Fibroblast of skin of left quadriceps (primary cell): ENCODE measurements around the gene GRIP1.

ENCODE experiments used
- DNase-seq, 2 experiments: peaks; one replicate each; pipeline ENCODE4 v3.0.0-alpha.2; 2013; ENCODE audit warnings: low read depth in 2 of 2

GRIP1 gene

DNA sequence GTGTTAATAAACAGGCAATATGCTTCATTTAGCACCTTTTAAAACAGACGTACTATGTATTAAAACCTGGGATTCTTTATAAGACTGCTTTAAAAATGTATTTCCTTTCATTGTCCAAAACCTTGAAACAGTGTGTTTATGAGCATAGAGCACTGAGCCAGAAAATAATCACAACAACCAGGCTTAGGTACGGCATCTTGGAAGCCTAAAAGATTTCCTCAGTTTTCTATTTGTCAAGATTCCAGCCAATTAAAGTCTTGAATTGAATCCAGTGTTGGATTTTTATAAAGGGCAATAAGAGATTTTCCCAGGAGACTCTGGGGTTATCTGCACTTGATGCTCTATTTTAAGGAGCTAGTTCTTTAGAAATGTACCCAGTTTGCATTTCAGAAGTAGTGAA lies 80.3 kb downstream of the GRIP1 start:
- no peak for DNase-seq

DNA sequence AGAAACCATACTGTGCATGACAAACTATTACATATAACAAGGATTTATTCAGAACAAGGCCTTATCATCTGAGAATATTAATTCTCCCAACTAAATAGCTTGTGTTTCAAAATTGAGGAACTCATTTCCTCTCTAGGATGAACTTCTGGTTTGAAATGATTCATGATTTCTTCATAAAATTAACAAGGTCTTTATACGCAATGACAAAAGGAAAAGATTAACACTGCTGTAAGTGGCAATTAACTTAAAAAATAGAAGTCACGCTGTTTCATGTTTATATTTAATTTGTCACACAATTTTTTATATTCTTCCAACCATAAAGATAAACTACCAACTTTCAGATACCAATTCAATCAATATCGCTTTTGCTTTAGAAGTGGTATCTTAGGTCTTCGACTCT lies 80.8 kb downstream of the GRIP1 start:
- no peak for DNase-seq

DNA sequence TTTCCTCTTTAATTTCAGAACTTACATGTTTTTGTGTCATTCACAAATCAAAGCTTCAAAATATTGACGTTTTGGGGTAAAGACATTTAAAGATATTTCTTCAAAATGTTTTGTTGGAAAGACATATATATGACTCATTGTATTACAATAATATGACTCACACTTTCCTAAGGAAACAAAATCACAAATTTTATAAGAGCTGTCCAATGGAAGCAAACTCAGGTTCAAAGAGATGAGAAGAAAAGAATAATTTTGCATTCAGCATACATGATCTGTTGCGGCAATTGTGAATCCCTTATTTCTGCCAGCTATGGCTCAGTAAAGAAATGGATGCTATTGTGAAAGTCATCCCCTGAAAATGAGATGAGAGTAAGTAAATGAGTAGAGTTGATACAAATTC lies 82.7 kb downstream of the GRIP1 start:
- peak in 1 of 2 experiments; percentile 25 for DNase-seq

DNA sequence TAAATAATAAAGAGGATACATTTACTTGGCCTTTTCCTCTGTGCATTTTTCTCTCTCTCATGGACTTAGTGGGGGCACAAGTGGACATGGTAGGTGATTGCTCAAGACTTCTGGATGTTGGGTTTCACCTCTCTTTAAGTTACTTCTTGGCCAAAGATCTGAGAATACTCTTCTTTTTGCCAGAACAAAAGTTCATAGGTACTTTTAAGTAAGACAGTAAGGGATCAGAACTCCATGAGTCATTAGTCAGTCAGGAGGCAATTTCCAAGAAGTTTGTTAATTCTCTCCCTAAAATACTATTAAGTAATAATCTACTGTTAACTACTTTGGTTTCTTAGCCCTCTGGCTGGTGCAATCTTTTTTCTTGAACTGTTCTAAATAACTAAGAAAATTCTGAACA lies 84.2 kb downstream of the GRIP1 start:
- no peak for DNase-seq

DNA sequence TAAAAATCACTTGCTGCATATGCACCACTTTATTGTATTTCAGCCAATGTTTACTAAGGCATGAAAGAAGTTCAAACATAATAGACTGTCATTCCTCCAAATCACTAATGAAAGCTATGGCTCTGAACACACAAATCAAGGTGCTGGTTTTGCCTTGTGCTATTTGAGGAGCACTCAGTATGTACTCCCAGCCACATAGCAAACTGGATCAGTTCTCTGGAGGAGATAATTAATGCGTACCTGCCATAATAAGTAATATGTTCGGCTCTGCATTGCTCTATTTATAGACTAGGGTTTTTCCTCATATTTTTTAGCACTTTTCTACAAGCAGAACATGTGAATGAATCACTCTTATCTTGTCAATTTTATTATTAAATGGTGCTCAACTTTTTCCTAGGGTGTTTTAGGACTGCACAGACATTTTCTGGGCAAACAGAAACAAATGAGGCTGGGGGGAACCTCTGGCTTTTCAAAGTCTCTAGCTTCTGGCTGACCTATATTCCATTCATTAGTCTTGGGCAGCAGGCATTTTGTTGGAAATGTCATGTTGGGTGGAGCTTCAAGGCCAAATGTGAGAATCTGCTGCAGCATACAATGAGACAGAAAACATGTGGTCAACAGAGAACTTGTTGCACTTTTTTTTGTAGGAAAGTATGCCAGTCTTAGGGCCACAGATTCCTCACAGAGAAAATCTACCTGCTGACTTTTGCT lies 88.4 kb downstream of the GRIP1 start:
- no peak for DNase-seq

DNA sequence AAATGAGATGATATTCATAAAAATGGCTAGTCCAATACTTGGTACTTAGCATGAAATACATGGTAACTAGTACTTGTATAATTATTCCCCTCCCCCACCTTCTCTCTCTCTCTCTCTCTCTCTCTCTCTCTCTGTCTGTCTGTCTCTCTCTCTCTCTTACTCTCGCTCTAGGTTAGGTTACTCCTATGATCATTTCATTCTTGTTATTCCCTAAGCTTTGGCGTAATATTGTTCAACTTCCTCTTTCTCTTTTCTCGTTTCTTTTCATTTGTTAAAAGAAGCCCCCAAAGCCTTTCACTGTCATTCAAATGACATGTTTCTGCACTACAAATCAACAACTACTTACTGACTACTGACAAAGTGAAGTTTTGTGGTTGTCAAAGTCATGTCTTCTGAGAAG lies 89.8 kb downstream of the GRIP1 start:
- no peak for DNase-seq

DNA sequence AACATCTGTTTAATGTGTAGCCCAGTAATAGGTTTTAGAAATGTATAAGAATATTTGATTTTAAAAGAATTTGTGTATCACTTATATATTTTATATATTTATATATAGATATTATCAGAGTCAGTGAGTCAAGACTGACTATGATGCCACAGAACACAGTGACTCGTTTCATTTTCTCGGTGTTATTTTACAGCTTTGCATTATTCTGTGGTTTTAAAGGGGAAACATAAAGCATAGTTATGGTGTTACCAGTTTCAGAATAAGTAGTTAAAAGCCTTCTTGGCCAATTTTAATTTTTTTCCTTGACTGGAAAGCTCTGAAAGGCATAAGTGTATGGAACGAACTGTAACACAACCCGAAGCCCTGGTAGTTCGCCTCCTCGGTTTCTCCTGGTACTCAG lies 91.0 kb downstream of the GRIP1 start:
- peak; percentile 51 to 61 for DNase-seq

DNA sequence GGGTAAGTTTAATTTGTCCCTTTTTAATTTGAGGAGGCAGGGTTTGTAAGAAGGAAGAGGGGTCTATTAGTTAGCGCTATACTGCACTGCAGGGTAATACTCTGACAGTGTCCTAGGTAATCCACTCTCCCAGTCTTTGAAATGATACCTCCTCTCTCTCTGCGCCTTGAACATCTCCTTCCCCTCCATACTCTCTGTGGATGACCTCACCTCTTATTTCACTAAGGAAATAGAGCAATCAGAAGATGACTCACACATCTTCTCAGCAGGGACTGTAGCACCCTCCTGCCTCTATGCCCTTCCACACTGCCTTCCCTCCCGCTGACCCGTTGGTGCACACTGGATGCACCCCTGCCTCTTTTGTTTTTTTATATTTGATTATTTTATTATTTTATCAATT lies 94.2 kb downstream of the GRIP1 start:
- no peak for DNase-seq

DNA sequence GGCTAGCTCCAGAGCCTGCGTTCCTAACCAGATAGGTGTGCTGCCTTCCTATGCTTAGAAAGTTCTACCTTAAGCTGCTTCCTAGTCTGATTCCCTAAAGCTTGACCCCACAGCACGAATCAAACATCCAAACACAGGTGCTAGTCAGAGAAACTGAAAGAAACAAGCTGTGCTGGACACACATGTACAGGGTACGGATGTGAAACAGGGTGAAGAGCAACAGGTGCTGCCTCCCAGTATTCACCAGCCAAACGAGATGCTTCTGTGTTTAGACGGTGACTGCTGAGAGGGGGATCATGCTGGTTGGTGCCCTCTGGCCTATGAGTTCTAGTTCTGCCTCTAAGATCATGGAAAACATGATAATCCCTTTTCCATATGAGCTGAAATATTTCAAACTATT lies 105.3 kb downstream of the GRIP1 start:
- DNase-seq = no peak

DNA sequence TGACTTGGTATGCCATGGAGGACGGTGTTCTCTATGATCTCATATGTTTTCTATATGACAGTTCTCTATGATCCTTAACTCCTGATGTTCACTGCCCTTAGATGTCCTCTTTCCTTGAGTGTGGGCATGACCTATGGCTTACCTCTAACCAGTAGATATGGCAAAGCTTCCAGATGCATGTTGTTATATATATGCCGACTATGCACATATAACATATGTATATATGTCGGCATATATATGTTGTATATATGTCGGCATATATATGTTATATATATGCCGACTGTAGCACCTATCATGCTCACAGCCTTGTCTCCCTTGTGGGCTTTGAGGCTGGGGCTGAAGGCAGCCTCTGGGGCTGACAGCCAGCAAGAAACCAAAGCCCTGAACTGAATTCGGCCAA lies 106.0 kb downstream of the GRIP1 start:
- no peak for DNase-seq

DNA sequence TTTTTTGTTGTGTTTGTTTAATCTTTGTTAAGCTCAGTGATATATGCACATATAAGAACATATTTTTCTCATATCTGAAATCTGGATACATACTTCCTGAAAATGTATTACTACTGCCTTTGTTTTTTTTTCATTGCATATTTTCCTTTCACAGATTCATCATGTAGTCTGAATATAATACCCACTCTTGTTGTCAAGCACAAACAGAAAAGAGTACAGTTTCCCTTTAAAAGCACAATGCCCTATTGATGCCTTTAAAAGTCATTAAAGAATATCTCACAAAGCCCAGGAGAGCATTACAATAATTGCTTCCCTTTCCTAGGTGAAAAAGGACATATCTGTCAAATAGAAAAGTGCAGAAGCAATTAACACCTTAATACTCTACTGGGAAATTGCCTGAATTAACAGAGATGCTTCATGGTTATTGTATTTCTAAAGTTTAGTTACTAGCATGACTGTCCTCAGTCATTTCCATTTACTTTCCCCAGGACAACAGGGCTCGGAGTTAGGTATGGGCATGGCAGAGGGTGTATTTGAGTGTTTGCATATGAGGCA lies 107.4 kb downstream of the GRIP1 start:
- no peak for DNase-seq

DNA sequence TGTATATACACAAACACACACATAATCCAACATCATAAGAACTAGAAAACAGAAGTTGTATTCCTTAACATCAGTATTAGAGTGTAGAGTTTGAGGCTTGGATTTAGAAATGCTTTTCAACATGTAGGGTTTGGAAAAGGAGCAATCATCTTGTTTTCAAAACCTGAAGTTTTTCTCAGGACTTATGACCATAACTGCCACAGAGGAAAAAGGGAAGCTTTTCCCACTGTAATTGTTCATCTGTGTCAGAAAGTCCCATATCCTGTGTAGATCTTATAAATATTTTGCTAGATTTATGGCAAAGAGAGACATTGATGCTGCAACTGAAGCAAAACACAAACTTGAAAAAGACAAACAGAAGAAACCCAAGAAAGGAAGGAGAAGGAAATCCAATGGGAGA lies 115.7 kb downstream of the GRIP1 start:
- DNase-seq = no peak

DNA sequence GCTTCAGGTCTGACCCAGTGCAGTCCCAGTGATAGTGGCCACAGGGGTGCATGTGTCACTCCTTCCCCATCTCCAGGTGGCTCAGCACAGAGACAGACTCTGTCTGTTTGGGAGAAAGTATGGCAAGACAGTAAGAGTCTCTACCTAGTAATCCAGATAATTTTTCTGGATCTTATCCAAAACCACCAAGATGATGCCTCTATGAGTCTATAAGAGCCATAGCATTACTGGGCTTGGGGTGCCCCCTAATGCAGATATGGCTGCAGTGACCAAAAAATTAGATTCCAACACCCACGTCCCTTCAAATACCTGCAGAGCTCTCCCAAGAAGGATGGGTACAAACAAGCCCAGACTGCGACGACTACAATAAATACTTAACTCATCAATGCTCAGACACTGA lies 123.8 kb downstream of the GRIP1 start:
- DNase-seq = no peak

DNA sequence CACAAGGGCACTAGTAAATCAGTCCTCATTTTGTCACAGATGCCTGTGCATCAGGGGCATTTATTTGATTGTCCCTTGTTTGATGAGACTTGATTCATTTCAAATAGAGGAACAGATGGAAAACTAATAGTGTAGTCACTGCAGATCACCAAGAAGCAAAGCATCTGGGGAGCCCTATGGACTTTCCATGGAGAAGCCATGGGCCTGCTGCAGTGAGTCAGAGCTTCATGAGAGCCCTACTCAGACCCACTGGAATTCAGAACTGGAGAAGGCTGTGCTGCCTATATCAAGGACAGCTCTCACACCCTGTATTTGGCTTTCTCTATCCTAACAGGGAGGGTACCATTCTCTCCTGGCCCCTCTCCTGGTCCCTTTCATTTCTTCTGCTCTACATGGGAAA lies 126.2 kb downstream of the GRIP1 start:
- no peak for DNase-seq

DNA sequence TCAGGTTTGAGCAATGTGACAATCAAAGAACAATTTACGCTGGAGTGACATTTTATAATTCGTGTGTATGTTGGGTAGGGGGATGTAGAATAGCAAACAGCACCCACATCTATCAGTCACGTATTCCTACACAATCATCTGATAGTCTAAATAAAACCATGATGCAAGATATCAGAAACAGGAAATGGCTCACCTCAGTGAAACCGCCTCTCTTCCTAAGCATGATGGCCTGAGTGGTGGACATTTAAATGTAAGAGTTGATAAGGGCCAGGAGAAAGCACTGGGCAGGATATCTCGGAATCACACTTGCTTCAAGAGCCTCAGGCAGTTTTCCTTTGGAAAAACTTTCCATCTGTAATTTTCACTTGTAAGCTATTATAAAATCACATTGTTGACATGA lies 128.2 kb downstream of the GRIP1 start:
- no peak for DNase-seq

DNA sequence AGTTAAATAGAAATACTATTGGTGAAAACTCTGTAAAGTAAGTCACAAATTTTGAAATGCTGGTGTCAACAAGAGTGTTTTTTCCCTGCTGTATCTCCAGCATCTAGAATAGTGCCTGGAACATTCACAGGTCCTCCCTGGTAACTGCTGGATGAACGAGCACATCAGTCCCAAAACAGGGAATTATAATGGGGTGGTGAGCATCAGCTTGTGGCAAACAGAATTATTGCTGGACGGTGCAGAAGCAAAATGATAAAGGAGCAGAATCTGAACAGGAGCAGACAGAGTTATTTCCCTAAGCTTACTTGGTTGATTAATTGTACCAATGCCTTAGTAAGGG lies 129.9 kb downstream of the GRIP1 start:
- no peak for DNase-seq

DNA sequence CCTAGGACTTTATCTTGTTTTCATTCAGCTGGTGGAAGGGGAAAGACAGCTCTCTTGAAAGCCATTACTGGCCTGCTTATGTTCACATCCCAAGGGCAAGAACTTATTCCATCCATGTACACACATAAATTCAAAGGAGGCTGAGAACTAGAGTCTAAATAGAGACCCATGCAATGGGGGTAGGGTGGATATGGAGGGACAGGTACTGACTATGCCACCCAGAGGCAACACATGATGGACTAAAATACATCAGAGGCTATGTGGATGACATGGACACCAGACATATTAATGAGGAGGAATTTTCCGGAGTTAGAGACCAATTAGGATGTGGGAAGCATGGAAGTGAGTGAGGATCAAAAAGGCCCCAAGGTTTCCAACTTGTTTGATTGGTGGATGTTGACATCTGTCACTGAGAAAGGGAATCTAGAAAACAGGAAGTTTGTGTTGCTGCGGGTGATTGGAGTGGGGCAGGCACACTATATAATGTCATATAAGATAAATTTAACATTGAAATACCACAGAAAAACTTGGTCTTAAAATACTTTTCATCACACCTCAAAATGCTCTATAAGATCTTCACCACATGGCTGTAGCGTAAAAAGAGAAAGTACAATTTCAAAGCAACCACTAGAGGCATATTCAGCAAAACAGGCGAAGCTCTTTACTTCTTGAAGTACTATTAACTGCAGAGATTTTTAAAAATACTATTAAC lies 130.4 kb downstream of the GRIP1 start:
- DNase-seq = no peak

DNA sequence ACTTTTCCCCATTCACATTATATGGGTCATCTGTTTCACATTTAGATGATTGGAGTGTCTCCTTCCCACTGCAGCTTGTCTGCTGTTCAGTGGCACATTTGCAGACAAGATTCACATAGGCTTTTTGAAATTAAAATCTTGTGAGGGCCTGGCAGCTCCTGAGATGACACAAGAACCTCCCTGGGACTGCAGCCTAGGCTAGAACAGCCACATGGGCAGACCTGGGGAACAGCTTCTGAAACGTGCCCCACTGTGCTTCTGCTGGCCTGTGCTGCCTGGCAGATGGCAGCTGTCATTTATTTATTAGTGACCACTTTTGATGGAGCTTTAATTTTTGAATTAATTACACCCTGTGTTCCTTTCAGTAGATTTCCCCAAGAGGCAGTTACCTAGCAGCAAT lies 137.4 kb downstream of the GRIP1 start:
- DNase-seq = no peak

DNA sequence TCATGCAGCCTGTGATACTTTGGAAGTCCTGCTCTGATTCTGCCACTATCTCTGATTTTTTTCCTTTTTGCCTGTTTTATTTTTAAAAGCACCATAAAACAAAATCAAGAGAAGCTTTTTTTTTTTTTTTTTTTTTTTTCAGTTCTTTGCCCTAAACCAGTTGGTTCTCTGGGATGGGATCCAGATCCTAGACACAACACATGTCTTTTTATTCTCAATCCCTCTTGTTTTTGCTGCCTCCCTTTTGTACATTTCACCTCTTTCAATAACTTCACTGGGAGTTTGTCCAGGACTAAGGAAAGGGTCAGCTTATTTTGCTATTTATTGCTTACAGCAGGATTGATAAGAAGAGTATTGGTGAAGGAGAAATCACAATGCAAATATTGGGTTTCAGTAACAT lies 139.4 kb downstream of the GRIP1 start:
- DNase-seq = no peak

DNA sequence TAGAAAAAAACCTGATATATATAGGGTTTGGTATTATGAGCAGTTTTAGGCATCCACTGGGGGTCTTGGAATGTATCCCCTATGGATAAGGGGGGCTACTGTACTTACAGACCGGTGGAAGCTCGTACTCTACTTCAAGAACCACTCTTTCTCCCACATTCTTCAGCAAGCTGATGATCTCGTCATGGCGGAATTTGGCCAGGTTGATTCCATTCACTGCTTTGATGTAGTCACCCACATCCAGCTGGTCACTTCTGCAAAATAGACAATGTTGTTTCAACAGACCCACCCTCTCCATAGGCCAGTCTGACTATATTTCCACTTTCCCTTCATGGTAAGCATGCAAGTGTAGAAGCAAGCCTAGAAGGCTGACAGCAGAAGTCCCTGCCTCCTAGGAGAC lies 139.9 kb downstream of the GRIP1 start:
- no peak for DNase-seq

DNA sequence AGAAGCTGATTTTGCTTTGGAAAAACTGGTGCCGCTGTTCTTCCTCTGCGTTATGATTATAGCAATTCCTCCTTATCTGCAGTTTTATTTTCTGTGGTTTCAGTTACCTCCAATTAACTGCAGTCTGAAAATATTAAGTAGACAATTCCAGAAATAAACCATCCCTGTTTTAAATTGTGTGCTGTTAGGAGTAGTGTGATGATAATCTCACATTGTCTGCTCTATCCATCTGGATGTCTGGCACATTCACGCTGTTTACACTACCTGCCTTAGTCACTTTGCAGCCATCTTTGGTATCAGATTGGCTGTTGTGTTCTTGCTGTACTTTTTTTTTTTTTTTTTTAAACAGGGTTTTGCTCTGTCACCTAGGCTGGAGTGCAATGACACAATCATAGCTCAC lies 141.0 kb downstream of the GRIP1 start:
- no peak for DNase-seq

DNA sequence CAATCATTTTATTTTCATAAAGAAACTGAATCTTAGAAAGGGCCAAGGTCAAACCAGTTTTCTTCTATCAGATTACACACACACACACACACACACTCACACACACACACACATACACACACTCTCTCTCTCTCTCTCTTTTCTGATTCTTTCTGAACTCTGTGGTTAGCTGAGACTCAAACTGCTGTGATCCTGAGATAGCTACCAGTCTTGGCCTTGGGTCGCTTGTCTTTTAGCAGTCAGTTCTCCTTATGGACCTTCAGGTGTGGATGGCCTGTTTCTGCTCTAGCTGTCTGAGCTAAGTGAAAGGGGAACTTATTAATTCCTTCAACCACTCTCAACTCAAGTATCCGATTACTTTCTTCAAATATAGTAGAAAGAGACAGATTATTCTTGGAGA lies 145.1 kb downstream of the GRIP1 start:
- no peak for DNase-seq

DNA sequence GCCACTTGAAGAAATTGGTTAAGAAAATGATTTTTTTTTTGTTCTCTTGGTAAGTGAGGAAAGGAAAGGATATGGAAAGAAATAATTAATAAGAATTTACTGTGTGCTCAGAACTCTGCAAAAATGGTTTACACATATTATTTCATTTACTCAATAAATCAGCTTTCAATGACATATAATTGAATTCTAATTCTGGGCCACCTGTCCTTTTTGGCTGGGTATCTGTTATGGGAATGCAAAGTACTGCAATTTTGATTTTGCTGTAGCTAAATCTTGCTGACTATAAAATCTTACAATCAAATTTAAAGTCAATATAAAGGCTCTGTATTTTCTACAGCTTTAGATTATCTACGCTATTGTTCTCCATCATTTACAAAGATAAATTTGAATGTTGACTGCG lies 147.1 kb downstream of the GRIP1 start:
- no peak for DNase-seq

DNA sequence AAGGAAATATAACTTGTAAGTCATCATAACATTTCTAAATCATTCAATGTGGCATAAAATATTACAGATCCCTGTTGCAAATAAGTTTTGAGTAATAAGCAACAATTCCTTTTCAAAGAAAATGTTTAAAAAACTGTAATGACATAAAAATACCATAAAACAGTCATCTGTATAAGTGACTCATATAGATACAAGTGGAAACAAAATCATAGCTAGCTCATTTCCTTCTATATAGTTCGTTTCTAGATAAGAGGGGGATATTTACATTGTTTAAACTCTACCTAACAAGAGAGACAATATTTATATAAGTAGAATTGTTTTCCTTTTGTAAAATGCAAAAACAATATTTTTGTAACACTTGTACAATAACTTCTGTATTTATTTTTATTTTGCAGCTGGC lies 148.9 kb downstream of the GRIP1 start:
- no peak for DNase-seq
